ENCODE results near the gene MLXIPL.

GRCh38 chr7:73565675-73566340 is 58.5 kb downstream of the MLXIPL start:
- TF ChIP-seq CTCF (IDR thresholded peaks at IDR 0.05) (no peak), POLR2A (IDR thresholded peaks at IDR 0.05) (no peak)
